Measurements from ENCODE around the gene SLC13A5.

DNA sequence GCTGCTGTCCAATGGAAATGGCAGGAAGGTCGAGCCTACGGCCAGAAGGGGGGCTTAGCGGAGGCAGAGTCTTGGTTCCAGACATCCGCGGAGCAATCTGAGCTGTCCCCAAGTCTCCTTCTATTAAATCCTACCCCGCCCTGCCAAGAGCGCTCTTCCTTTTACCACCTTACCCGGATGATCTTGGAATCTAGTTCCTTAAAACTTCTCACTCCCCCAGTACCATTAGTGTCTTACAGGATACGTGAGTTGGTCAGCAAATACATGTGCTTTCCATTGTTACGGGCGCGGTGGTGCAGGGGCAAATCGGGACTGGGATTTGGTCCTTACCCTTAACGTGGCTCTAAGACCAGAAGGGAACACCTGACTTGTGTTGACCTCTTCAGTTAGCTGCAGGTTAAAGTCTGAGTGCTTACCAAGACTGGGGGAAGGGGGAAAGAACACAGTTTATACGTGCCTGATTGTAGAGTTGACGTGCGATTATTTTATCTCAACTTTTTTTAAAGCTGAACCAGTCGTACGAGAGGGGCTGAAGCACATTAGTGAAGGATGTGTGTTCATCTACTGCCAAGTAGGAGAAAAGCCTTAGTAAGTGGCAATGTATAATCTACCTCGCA, 71.8 kb downstream of the SLC13A5 start:
- no peak for TF ChIP-seq EZH2 (IDR thresholded peaks at IDR 0.05; ENCODE audit: low read length, unreplicated experiment)
- TF ChIP-seq, protein P1, sequence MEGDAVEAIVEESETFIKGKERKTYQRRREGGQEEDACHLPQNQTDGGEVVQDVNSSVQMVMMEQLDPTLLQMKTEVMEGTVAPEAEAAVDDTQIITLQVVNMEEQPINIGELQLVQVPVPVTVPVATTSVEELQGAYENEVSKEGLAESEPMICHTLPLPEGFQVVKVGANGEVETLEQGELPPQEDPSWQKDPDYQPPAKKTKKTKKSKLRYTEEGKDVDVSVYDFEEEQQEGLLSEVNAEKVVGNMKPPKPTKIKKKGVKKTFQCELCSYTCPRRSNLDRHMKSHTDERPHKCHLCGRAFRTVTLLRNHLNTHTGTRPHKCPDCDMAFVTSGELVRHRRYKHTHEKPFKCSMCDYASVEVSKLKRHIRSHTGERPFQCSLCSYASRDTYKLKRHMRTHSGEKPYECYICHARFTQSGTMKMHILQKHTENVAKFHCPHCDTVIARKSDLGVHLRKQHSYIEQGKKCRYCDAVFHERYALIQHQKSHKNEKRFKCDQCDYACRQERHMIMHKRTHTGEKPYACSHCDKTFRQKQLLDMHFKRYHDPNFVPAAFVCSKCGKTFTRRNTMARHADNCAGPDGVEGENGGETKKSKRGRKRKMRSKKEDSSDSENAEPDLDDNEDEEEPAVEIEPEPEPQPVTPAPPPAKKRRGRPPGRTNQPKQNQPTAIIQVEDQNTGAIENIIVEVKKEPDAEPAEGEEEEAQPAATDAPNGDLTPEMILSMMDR (conservative IDR thresholded peaks at IDR 0.05; ENCODE audit: low read depth, low read length): no peak

Data from PC-3 (cell line).